Fibroblast of lung (primary cell): Measurements from ENCODE around the gene ENO3.

Experiments
- EZH2 ChIP-seq: IDR thresholded peaks from 2 replicates; pipeline ENCODE4 v1.5.1; 2012; ENCODE audit warnings: low read length, control low read depth, mild to moderate bottlenecking; ENCODE audit errors: missing control alignments
- TF ChIP-seq, protein P1 (sequence below), 2 donors: IDR thresholded peaks in 1 of 2; conservative IDR thresholded peaks in 1 of 2; 1 replicate in 1 of 2; 2 replicates in 1 of 2; pipeline ENCODE4 v1.5.1; 2011 to 2012; ENCODE audit warnings: low read length in 2 of 2, control low read depth in 1 of 2, inconsistent platforms in 1 of 2, low read depth in 1 of 2, mild to moderate bottlenecking in 1 of 2

DNA sequence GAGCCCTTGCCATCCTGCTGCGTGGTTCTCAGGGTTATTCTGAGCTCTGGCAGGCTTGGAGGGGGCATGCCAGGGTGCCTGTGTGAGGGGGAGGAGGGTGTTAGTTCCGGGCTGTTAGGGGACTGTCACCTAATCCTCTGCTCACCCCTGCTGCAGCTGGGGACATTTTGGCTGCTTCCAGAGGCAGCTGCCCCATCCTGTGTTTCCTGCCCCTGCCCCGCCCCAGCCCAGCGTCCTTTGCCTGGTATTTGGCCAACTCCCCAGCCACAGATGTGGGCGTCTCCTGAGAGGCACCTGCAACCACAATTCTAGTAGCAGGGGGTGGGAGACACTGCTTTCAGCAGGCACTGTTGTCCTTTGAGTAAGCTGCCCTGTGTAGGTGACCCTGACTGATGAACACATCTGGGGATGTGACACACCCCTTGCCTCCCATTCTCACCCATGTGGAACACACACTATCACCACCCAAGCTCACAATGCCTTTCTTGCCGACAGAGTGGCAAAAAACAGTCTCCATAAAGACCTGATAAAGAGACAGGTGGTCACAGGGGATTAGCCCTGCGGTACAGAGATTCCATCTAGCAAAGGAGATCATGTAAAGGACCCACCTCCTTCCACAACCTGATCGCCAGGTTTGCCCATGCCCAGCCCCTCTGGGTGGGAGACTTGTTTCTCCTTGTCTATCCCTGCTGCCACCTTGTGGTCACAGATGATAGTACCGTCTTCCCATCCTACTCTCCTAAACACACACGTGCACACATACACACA is 47.7 kb upstream of the ENO3 start, which contains the start of gene CHRNE:
- no peak for TF ChIP-seq EZH2
- TF ChIP-seq, protein P1, sequence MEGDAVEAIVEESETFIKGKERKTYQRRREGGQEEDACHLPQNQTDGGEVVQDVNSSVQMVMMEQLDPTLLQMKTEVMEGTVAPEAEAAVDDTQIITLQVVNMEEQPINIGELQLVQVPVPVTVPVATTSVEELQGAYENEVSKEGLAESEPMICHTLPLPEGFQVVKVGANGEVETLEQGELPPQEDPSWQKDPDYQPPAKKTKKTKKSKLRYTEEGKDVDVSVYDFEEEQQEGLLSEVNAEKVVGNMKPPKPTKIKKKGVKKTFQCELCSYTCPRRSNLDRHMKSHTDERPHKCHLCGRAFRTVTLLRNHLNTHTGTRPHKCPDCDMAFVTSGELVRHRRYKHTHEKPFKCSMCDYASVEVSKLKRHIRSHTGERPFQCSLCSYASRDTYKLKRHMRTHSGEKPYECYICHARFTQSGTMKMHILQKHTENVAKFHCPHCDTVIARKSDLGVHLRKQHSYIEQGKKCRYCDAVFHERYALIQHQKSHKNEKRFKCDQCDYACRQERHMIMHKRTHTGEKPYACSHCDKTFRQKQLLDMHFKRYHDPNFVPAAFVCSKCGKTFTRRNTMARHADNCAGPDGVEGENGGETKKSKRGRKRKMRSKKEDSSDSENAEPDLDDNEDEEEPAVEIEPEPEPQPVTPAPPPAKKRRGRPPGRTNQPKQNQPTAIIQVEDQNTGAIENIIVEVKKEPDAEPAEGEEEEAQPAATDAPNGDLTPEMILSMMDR (conservative IDR thresholded peaks at IDR 0.05 in 1 of 2, IDR thresholded peaks at IDR 0.05 in 1 of 2; ENCODE audit: low read depth in 1 of 2, low read length in 2 of 2) = peak; percentile 64 to 86
